Germinal center (tissue), 1 donor: ENCODE results near the gene NDUFV2.
"Not testable (repeated sequence)": the region's sequence is repeated elsewhere in the genome, so short reads cannot be mapped to it uniquely, and the experiment has no call there.

ENCODE experiments used
- DNase-seq: peaks from one replicate; pipeline ENCODE4 v3.0.0; 2012; ENCODE audit warnings: mixed read lengths, low spot score

The NDUFV2 gene

GRCh38 chr18:9091066-9091476 is 11.4 kb upstream of the NDUFV2 start:
- DNase-seq: no peak

DNA sequence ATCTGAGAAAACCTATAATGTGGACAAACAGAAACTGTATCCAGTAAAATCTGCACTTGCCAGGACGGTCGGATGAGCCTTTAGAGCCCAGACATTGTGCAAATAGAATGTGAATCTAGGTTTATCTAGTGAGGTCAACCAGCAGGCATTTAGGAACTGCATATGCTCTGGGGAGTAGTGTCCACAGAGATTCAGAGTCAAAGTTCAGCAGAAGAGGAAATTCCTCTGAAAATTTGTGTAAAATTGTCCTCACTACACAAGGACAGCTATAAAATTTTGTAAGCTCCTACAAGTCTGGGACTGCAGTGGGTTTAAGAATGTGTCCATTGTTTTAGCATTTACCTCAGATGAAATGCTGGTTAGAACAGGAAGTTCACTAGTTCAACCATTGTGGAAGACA is 9.8 kb upstream of the NDUFV2 start:
- DNase-seq: no peak

DNA sequence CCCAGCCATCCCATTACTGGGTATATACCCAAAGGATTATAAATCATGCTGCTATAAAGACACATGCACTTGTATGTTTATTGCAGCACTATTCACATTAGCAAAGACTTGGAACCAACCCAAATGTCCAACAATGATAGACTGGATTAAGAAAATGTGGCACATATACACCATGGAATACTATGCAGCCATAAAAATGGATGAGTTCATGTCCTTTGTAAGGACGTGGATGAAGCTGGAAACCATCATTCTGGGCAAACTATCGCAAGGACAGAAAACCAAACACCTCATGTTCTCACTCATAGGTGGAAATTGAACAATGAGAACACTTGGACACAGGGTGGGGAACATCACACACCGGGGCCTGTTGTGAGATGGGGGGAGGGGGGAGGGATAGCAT is 9.4 kb upstream of the NDUFV2 start:
- not testable (repeated sequence) for DNase-seq

DNA sequence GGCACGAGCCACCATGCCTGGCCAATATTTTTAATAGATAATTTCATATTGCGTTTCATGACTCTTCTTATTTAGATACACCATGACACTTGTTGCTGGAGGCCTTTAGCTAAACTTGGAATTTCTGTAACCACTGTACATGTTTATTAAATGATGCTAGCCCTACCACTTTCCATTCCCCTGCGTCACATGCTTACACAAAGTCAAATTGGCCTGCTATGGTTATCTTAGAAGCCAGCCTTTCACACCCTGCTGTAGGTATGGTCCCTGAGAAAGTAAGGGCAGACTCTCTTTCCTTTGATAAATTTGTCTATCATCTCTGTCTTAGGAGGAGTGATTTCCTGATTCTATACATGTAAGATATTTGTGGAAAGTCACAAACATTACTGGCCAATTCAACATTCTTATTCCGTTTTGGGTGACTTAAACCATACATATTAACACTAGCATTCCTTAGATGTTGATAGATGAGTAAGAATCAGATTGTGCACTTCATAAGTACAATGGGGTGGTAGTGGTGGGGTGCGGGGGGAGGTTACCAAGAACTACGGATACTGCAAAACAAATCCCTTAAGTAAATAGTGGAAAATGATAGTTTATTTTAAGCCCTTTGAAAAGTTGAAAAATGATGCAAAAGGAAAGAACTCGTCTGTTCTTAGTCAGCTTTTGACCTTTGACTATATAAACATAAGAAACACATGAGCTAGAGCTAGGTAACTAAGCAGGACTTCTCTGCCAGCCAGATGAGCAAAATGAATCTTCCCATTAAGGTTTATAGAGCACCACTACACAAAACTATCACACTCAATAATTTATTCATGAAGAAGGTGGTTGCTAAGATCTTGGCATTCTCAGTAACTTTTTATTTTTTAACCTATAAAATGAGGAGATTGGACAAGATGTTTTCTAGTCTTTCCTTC is 7.9 kb upstream of the NDUFV2 start:
- DNase-seq: no peak

GRCh38 chr18:9095297-9096006 is 7.0 kb upstream of the NDUFV2 start:
- DNase-seq: peak; percentile 50

GRCh38 chr18:9096007-9096371 is 6.5 kb upstream of the NDUFV2 start:
- DNase-seq: no peak

- no peak for DNase-seq
Observed at GRCh38 chr18:9096685-9097084, 5.8 kb upstream of the NDUFV2 start.

GRCh38 chr18:9097349-9097748 is 5.2 kb upstream of the NDUFV2 start:
- DNase-seq: no peak

DNA sequence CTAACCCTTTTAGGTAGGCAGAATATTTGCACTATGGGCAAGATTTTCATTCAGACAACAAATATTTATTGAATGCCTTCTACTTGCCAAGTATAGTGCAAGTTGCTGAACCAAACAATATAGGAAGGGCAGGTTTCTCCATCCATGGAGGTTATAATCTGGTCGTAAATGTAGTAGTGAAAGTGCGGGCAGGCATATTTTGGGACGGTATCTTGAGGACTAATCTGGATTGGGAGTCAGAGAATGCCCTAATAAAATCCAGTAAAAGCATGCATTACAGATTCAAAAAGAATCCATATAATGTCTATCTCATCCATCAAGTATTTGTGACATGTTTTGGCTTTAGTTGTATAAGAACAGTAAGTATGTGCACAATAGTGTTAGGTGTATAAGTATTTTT is 1.7 kb upstream of the NDUFV2 start:
- no peak for DNase-seq

GRCh38 chr18:9101730-9102507 is 580 bp upstream of the NDUFV2 start:
- peak; percentile 64 for DNase-seq

DNA sequence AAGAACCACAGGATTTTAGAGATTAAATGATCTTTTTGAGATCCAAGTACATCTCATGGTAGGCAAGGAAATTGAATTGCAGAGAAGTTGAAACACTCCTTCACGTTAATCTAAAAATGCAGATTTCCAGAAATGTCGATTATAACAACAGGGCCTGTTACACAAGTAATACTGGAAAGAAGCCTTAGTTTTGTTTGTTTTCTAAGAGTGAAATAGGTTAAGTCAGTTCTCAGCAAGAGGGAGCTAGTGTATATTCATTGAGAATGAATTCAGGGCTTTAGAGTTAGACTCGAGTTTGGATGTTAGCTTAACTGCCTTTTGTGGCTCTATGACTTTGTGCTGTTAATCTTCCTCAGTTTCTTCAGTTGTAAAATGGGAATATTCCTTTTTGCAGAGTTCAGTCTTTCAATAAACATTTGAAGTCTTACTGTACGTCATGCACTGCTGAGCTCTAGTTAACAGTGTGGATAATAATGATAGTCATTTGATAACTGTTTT is 926 bp downstream of the NDUFV2 start:
- DNase-seq: no peak

DNA sequence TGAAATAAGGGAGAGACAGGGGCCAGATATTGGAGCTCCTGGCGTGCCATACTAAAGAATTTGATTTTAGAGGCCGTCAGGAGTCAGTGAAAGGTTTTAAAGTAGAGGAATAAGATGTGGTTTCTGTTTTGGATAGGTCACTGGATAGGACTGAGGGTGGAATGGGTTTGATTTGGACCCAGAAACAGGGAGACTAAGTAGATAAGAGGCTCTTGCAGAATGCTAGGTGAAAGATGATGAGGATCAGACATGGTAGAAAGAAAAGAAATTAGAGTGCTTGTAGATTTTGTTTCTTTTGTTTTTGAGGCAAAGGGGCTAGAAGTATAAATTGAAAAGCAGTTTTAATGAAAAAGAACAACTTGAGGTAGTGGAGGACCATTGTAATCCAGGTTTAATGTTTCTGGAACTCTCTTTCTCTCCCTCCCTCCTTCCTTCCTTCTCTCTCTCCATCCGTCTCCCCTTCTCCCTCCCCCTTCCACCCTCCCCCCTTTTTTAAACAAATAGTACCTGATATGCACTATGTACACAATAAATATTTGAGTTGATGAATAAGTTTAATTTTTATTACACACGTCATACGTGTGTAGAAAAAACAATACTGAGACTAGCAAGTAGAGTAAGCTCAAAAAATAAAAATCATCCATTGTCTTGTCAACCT is 1.9 kb downstream of the NDUFV2 start:
- no peak for DNase-seq

GRCh38 chr18:9105420-9105819 is 2.9 kb downstream of the NDUFV2 start:
- DNase-seq: no peak

DNA sequence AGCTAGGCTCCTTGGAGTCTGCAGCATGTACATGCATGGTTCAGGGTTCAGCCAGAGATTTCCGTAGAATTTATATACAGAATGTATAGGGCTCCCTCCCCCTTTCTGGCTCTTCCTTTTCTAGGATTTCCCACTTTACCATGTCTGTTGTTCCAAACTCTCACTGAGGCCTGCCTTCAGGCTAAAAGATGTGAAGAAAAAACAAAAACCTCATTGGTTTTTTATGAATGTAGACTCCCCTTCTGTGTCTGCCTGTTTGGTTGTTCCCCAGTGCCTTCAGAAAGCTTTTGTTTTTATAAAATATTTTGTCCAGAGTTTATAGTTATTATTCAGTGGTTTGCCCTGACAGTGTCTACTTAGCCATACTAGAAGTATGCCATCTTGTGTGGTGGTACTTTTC is 3.6 kb downstream of the NDUFV2 start:
- no peak for DNase-seq

GRCh38 chr18:9106800-9107584 is 4.5 kb downstream of the NDUFV2 start:
- DNase-seq: no peak

DNA sequence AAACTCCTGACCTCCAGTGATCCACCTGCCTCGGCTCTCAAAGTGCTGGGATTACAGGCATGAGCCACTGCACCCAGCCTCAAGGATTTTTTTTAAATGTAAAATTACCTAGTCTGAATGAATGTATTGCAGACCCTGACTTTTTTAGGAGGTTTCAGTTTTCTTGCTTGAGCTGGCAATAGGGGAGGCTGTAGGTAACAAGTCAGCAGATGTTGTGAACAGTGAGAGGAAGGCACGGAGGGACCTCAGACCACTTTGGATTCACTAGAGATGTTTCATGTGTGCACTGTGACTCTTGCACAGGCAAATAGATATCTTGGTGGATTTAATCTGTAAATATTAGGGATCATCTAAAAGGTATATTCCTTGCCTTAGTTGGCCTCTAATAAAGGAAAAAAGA is 6.4 kb downstream of the NDUFV2 start:
- DNase-seq: no peak

DNA sequence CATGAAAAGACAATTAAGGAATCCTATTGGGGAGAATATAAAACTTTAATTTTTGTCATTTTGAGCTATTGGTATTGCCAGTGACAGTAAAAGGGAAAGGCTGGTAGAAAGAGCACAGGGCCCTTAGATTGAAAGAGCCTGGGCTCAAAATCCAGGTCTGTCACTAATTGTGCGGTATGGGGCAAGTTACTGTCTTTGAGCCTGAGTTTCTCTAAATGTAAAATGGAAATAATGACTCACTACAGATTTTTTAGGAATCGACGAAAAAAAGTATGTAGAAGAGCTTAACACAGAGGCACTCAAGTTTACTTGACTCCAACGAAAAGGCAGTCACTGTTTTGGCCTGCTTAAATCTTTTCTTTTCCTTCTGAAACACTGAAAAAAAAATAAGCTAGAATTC is 7.0 kb downstream of the NDUFV2 start:
- DNase-seq: no peak

DNA sequence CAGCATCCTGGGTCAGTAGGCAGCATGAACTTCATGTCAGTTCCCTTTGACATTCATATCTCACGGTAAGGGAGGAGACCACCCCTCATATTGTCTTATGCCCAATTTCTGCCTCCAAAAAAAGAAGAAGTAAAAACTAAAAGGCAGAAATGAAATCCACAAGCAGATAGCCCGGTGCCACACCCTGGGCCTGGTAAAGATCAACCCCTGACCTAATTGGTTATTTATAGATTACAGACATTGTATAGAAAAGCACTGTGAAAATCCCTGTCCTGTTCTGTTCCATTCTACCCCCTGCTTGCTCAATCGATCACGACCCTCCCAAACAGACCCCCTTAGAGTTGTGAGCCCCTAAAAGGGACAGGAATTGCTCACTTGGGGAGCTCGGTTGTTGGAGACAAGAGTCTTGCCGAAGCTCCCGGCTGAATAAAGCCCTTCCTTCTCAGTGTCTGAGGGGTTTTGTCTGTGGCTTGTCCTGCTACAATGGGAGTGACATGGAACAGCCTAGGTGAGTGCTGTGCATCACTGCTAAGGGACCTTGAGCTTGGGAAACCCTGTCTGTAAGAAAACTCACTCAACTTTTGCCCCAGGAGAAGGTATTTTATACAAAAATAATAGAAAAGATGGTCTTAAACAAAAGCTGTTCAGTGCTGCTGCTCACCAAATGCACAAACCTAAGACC is 11.1 kb downstream of the NDUFV2 start:
- no peak for DNase-seq

- DNase-seq: no peak
Observed at GRCh38 chr18:9115984-9116383, 13.5 kb downstream of the NDUFV2 start.
